Adrenal gland (tissue), 12 donors: ENCODE data around the gene ERH. TPM values are rescaled to one million over a fixed set of nuclear protein-coding genes. Genes with fewer than 3 reads are reported as not detected.

Experiments
- DNase-seq, 7 donors: peaks; one replicate each; pipeline ENCODE4 v3.0.0-alpha.2; 2019 to 2020
- H3K27ac ChIP-seq, 5 donors: fragments of 200-600 bp; sonication (generic) in 4 of 5; 1 replicate in 3 of 5; 2 replicates in 2 of 5; pipeline versions ENCODE4 v1.5.1 to v1.8.0; 2016 to 2020; ENCODE audit warnings: mild to moderate bottlenecking in 1 of 5
- H3K27me3 ChIP-seq: fragments of 200-600 bp; 2 replicates; pipeline ENCODE4 v1.8.0; 2021
- H3K36me3 ChIP-seq, 2 donors: fragments of 200-600 bp; replicated peaks in 1 of 2; 1 replicate in 1 of 2; 2 replicates in 1 of 2; pipeline versions ENCODE4 v1.5.1 to v1.8.0; 2018 to 2022
- H3K4me1 ChIP-seq, 2 donors: fragments of 200-600 bp; replicated peaks in 1 of 2; 1 replicate in 1 of 2; 2 replicates in 1 of 2; pipeline versions ENCODE4 v1.5.1 to v1.8.0; 2018 to 2021
- H3K4me3 ChIP-seq, 4 donors: fragments of 200-600 bp; sonication (generic) in 3 of 4; one replicate each; pipeline ENCODE4 v1.5.1; 2016 to 2018
- H3K9me3 ChIP-seq, 3 donors: fragments of 200-600 bp; sonication (generic) in 1 of 3; replicated peaks in 1 of 3; 1 replicate in 2 of 3; 2 replicates in 1 of 3; pipeline versions ENCODE4 v1.5.1 to v1.8.0; 2016 to 2021
- CTCF ChIP-seq, 6 experiments: fragments of 450-650 bp in 4 of 6; fragments of 200-600 bp in 2 of 6; sonication (generic) in 1 of 6; IDR thresholded peaks; 1 replicate in 5 of 6; 2 replicates in 1 of 6; pipeline versions ENCODE4 v1.5.1 to v1.8.0; 2016 to 2021; ENCODE audit warnings: antibody characterized with exemption in 6 of 6, mild to moderate bottlenecking in 2 of 6, moderate library complexity in 1 of 6
- POLR2A ChIP-seq, 2 donors: fragments of 450-650 bp; IDR thresholded peaks; one replicate each; pipeline ENCODE4 v1.6.1; 2017; ENCODE audit warnings: antibody characterized with exemption in 2 of 2, mild to moderate bottlenecking in 2 of 2, moderate library complexity in 1 of 2
- WGBS, 4 donors: extraction: QIAGEN DNeasy Blood & Tissue Kit in 2 of 4; methylation state at CpG; one replicate each; pipeline versions ENCODE4 v1.1.5 to v1.1.7; 2013 to 2017; 5-methylcytosine and 5-hydroxymethylcytosine counted together
- intact Hi-C, 2 donors: fragments of 100-400 bp; cut with DNase I; formaldehyde crosslinking; loops; one replicate each; pipeline versions ENCODE4 v1.14.1 to v1.15.0; 2022 to 2023
- polyA plus RNA-seq, 3 donors: library from polyadenylated mRNA; stranded (reverse); fragments of 200-250 nt in 2 of 3; fragments of 350-450 nt in 1 of 3; fragmentation: Illumina TruSeq in 1 of 3; extraction: RNeasy Lipid Tissue Mini Kit (QIAGEN cat#74804) in 1 of 3; gene quantifications; one replicate each; pipeline ENCODE4 v1.2.3, GENCODE V29; 2013 to 2014
- total RNA-seq, 9 donors: library from RNA; depleted of rRNA in 4 of 9; stranded (reverse); fragments of >200 nt in 4 of 9; fragments of 120-200 nt in 1 of 9; fragmentation: NEBNext Ultra II Directional in 1 of 9; extraction: Animal tissue kit (Norgen Biotek cat#: 25700) in 1 of 9; gene quantifications; one replicate each; pipeline versions ENCODE4 v1.1.0 to v1.2.4, GENCODE V29; 2013 to 2023
- donor health status: healthy with polysubstance abuse.
- donor health status: Bipolar disorder and iron deficiency.
- donor health status: DM: yes; HTN: yes; CAD: no.
- donor health status: DM: no; HTN: no; CAD: no.
- donor health status: DM: no; HTN: no; CAD: no.
- donor health status: DM: yes; HTN: yes; CAD: no.

ERH gene
- total and polyA plus RNA-seq, 12 donors, result 39.6 to 217 (median 140) TPM

- Histone ChIP-seq H3K9me3 (no peaks in the 10 kb centered on the region), H3K27me3 (no peaks in the 10 kb centered on the region), H3K4me1 (peaks cover 0 to 12% of the 10 kb centered on the region in 2 donors), H3K27ac (no peak overlapping the region), H3K4me3 (no peak overlapping the region), H3K36me3 (no peaks in the 10 kb centered on the region)
- DNase-seq, result peak in 4 of 7 donors; percentile 12 to 57 (median 26)
- WGBS, 4 donors, result 54 to 61% (median 58%) methylated on average over 8 to 9 of the region's 9 CpGs
- TF ChIP-seq POLR2A (IDR thresholded peaks at IDR 0.05) (no peak), CTCF (IDR thresholded peaks at IDR 0.05) (peak in 4 of 6 experiments; percentile 14 to 47 (median 40))
- intact Hi-C loops, result no loop called here
Measured at GRCh38 chr14:69346710-69347109, 51.4 kb downstream of the ERH start.

DNA sequence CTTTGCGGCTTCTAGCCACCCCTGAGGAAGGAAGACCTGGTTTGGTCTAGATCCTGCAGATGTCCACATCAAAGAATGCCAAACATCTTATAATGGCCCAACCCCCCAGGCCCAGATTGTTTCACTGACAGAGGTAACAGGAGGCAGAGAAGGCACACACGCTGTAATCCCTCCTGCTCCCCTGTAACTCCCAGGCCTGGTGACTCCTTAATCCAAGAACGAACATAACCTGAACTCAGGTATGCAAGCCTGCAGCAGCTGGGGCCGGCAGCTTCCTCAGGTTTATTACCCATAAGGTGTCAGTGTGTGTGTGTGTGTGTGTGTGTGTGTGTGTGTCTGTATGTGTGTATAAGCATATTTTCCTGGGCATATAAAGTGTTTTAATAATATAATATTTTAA, 52.7 kb downstream of the ERH start:
- H3K27ac ChIP-seq, result no peak overlapping the region
- peaks cover 0 to 12% of the 10 kb centered on the region in 2 donors for H3K4me1 ChIP-seq
- H3K27me3 ChIP-seq, result no peaks in the 10 kb centered on the region
- DNase-seq, result no peak
- H3K4me3 ChIP-seq, result no peak overlapping the region
- no peaks in the 10 kb centered on the region for H3K9me3 ChIP-seq
- no peaks in the 10 kb centered on the region for H3K36me3 ChIP-seq
- TF ChIP-seq POLR2A (IDR thresholded peaks at IDR 0.05) (no peak), CTCF (IDR thresholded peaks at IDR 0.05) (no peak)
- 61 to 78% (median 64%) methylated on average over 3 to 4 of the region's 4 CpGs for WGBS, 4 donors
- intact Hi-C loops, result no loop called here

GRCh38 chr14:69344171-69344570, 53.9 kb downstream of the ERH start:
- Histone ChIP-seq H3K4me1 (peaks cover 0 to 12% of the 10 kb centered on the region in 2 donors), H3K4me3 (no peak overlapping the region), H3K36me3 (no peaks in the 10 kb centered on the region), H3K27ac (no peak overlapping the region), H3K27me3 (no peaks in the 10 kb centered on the region), H3K9me3 (no peaks in the 10 kb centered on the region)
- TF ChIP-seq POLR2A (IDR thresholded peaks at IDR 0.05), result no peak
- no peak for TF ChIP-seq CTCF (IDR thresholded peaks at IDR 0.05)
- intact Hi-C loops, result no loop called here
- no peak for DNase-seq
- 86 to 100% (median 90%) methylated on average over 3 of the region's 3 CpGs for WGBS, 4 donors

GRCh38 chr14:69342928-69343525, 55.1 kb downstream of the ERH start:
- peak; percentile 46 to 91 (median 81) for DNase-seq
- H3K9me3 ChIP-seq, result no peaks in the 10 kb centered on the region
- intact Hi-C loops, result no loop called here
- no peak overlapping the region for H3K4me3 ChIP-seq
- 41 to 61% (median 50%) methylated on average over 8 of the region's 8 CpGs for WGBS, 4 donors
- H3K27ac ChIP-seq, result peak overlapping the region in 2 of 5 donors; percentile 44 to 61
- H3K36me3 ChIP-seq, result no peaks in the 10 kb centered on the region
- no peaks in the 10 kb centered on the region for H3K27me3 ChIP-seq
- peaks cover 0 to 12% of the 10 kb centered on the region in 2 donors for H3K4me1 ChIP-seq
- TF ChIP-seq POLR2A (IDR thresholded peaks at IDR 0.05) (no peak), CTCF (IDR thresholded peaks at IDR 0.05) (no peak)
